SU-DHL-6 (cell line): Measurements from ENCODE around the gene SIRPB1.

ENCODE experiments used
- H2AFZ ChIP-seq: fragments of 200-600 bp; sonication (generic); 2 replicates; pipeline ENCODE4 v1.6.1; 2014; ENCODE audit warnings: low read depth, mild to moderate bottlenecking, moderate library complexity, mixed read lengths, antibody characterized with exemption, low read length; ENCODE audit not compliant: severe bottlenecking
- H3F3A ChIP-seq: fragments of 200-600 bp; shearing (Covaris generic); 2 replicates; pipeline ENCODE4 v1.6.0; 2016; ENCODE audit warnings: antibody characterized with exemption, mild to moderate bottlenecking; ENCODE audit not compliant: insufficient read depth
- H3K27ac ChIP-seq: fragments of 200-600 bp; sonication (generic); 2 replicates; pipeline ENCODE4 v1.5.1; 2016; ENCODE audit warnings: low read depth, mild to moderate bottlenecking, low read length, moderate library complexity, mixed read lengths
- H3K27me3 ChIP-seq: fragments of 200-600 bp; sonication (generic), shearing (Covaris generic); 2 replicates; pipeline ENCODE4 v1.6.0; 2014; ENCODE audit warnings: mild to moderate bottlenecking, low read length
- H3K36me3 ChIP-seq: fragments of 200-600 bp; sonication (generic); 2 replicates; pipeline ENCODE4 v1.6.1; 2014; ENCODE audit warnings: mild to moderate bottlenecking, low read length, mixed read lengths
- H3K4me2 ChIP-seq: fragments of 300-600, 200-600 bp; shearing (Covaris generic), sonication (generic); 2 replicates; pipeline ENCODE4 v1.6.0; 2014; ENCODE audit warnings: low read length, low read depth, mild to moderate bottlenecking; ENCODE audit not compliant: poor library complexity, severe bottlenecking
- H3K4me3 ChIP-seq: fragments of 200-600 bp; sonication (generic); 2 replicates; pipeline ENCODE4 v1.5.1; 2014; ENCODE audit warnings: antibody characterized with exemption, low read length, mild to moderate bottlenecking, mixed read lengths; ENCODE audit not compliant: insufficient read depth, poor library complexity, severe bottlenecking
- H3K79me2 ChIP-seq: fragments of 200-600 bp; sonication (generic); 2 replicates; pipeline ENCODE4 v1.6.1; 2014; ENCODE audit warnings: mild to moderate bottlenecking, low read length, moderate library complexity; ENCODE audit not compliant: insufficient read depth
- H3K9ac ChIP-seq: fragments of 200-600 bp; sonication (generic); 2 replicates; pipeline ENCODE4 v1.7.0; 2014; ENCODE audit warnings: mild to moderate bottlenecking, low read length
- H3K9me2 ChIP-seq: fragments of 200-600 bp; sonication (generic); replicated peaks from 2 replicates; pipeline ENCODE4 v1.6.1; 2014; ENCODE audit warnings: low read length; ENCODE audit not compliant: insufficient read depth
- H3K9me3 ChIP-seq: fragments of 200-600 bp; sonication (generic); 2 replicates; pipeline ENCODE4 v1.6.1; 2014; ENCODE audit warnings: low read length, mixed read lengths; ENCODE audit not compliant: insufficient read depth
- H4K20me1 ChIP-seq: fragments of 200-600 bp; sonication (generic); 2 replicates; pipeline ENCODE4 v1.6.1; 2014; ENCODE audit warnings: low read depth, mild to moderate bottlenecking, antibody characterized with exemption, low read length, moderate library complexity, mixed read lengths
- CTCF ChIP-seq: fragments of 200-600 bp; sonication (generic); IDR thresholded peaks from one replicate; pipeline ENCODE4 v1.5.1; 2017; ENCODE audit warnings: antibody characterized with exemption, mild to moderate bottlenecking, low read length, moderate library complexity; ENCODE audit not compliant: insufficient read depth, poor library complexity, severe bottlenecking
- EZH2phosphoT487 ChIP-seq: fragments of 200-600 bp; sonication (generic), shearing (Covaris generic); conservative IDR thresholded peaks from 2 replicates; pipeline ENCODE4 v1.6.1; 2018; ENCODE audit warnings: mild to moderate bottlenecking, antibody characterized with exemption, low read length, moderate library complexity, mixed read lengths

The SIRPB1 gene

GRCh38 chr20:1652960-1653359 is 33.2 kb upstream of the SIRPB1 start:
- no peak overlapping the region for H3K27ac ChIP-seq
- H3K4me3 ChIP-seq = no peak overlapping the region
- H3K36me3 ChIP-seq = no peaks in the 10 kb centered on the region
- no peaks in the 10 kb centered on the region for H4K20me1 ChIP-seq
- no peak overlapping the region for H3K9ac ChIP-seq
- no peak overlapping the region for H2AFZ ChIP-seq
- H3K9me2 ChIP-seq = no peaks in the 10 kb centered on the region
- H3K9me3 ChIP-seq = no peaks in the 10 kb centered on the region
- H3K79me2 ChIP-seq = no peaks in the 10 kb centered on the region
- no peaks in the 10 kb centered on the region for H3K27me3 ChIP-seq
- no peaks in the 10 kb centered on the region for H3F3A ChIP-seq
- no peak overlapping the region for H3K4me2 ChIP-seq
- no peak for TF ChIP-seq CTCF
- TF ChIP-seq EZH2phosphoT487 = no peak

GRCh38 chr20:1652104-1652503 is 32.3 kb upstream of the SIRPB1 start:
- no peak overlapping the region for H3K9ac ChIP-seq
- no peak overlapping the region for H3K4me3 ChIP-seq
- no peak overlapping the region for H3K27ac ChIP-seq
- H3K4me2 ChIP-seq = no peak overlapping the region
- H3K9me2 ChIP-seq = no peaks in the 10 kb centered on the region
- H3K9me3 ChIP-seq = no peaks in the 10 kb centered on the region
- H3K36me3 ChIP-seq = no peaks in the 10 kb centered on the region
- H4K20me1 ChIP-seq = no peaks in the 10 kb centered on the region
- TF ChIP-seq EZH2phosphoT487 = no peak
- no peak for TF ChIP-seq CTCF
- H3K27me3 ChIP-seq = no peaks in the 10 kb centered on the region
- no peaks in the 10 kb centered on the region for H3F3A ChIP-seq
- H2AFZ ChIP-seq = no peak overlapping the region
- H3K79me2 ChIP-seq = no peaks in the 10 kb centered on the region

GRCh38 chr20:1651268-1652058 is 31.7 kb upstream of the SIRPB1 start:
- no peak overlapping the region for H3K4me3 ChIP-seq
- no peaks in the 10 kb centered on the region for H3K9me2 ChIP-seq
- no peaks in the 10 kb centered on the region for H3K79me2 ChIP-seq
- H3K36me3 ChIP-seq = no peaks in the 10 kb centered on the region
- H3K27ac ChIP-seq = no peak overlapping the region
- no peak overlapping the region for H3K9ac ChIP-seq
- no peaks in the 10 kb centered on the region for H3F3A ChIP-seq
- no peaks in the 10 kb centered on the region for H3K27me3 ChIP-seq
- H3K4me2 ChIP-seq = no peak overlapping the region
- TF ChIP-seq EZH2phosphoT487 = no peak
- no peak for TF ChIP-seq CTCF
- H2AFZ ChIP-seq = no peak overlapping the region
- H3K9me3 ChIP-seq = no peaks in the 10 kb centered on the region
- no peaks in the 10 kb centered on the region for H4K20me1 ChIP-seq
